ENCODE measurements around the gene CMC2. TPM values are rescaled to one million over a fixed set of nuclear protein-coding genes. Genes with fewer than 3 reads are reported as not detected.

Gene CMC2
- total and polyA plus RNA-seq, 5 donors from 2014 or later = 78.1 to 210 (median 164) TPM

GRCh38 chr16:81008505-81008789 is 1.8 kb upstream of the CMC2 start:
- H3K27ac Mint-ChIP-seq = peak overlapping the region; percentile 97 to 100 (median 99)
- Histone ChIP-seq H3K36me3 (ENCODE audit: control insufficient read depth, insufficient read depth, low read length) (no peaks in the 10 kb centered on the region), H3K9me3 (ENCODE audit: control insufficient read depth in 2 of 2, low read length in 2 of 2) (no peaks in the 10 kb centered on the region), H3K27me3 (ENCODE audit: control insufficient read depth, insufficient read depth, low read length) (no peaks in the 10 kb centered on the region), H3K27ac (ENCODE audit: insufficient read depth, low read length, poor library complexity, severe bottlenecking) (peak overlapping the region; percentile 98), H3K4me3 (ENCODE audit: low read depth, low read length) (peak overlapping the region; percentile 91), H3K4me1 (ENCODE audit: control insufficient read depth, insufficient read depth, low read length, poor library complexity, severe bottlenecking) (peaks cover 28% of the 10 kb centered on the region)
- ATAC-seq (ENCODE audit: low read depth in 2 of 2) (no peak), DNase-seq (no peak)
- peaks cover 7% of the 10 kb centered on the region for H3K27me3 Mint-ChIP-seq
- H3K4me1 Mint-ChIP-seq = peaks cover 12 to 42% (median 17%) of the 10 kb centered on the region in 4 donors
- H3K36me3 Mint-ChIP-seq = peaks cover 6% of the 10 kb centered on the region
- H3K9me3 Mint-ChIP-seq = no peaks in the 10 kb centered on the region
- H3K4me3 Mint-ChIP-seq = peak overlapping the region; percentile 95 to 99 (median 97)

GRCh38 chr16:81006211-81006812 is 373 bp downstream of the CMC2 start:
- H3K27me3 ChIP-seq (ENCODE audit: control insufficient read depth, insufficient read depth, low read length) = no peaks in the 10 kb centered on the region
- Mint-ChIP-seq H3K4me3 (peak overlapping the region; percentile 95 to 99 (median 97)), H3K4me1 (peaks cover 21 to 60% (median 32%) of the 10 kb centered on the region in 4 donors), H3K9me3 (no peaks in the 10 kb centered on the region), H3K27me3 (peaks cover 7% of the 10 kb centered on the region), H3K36me3 (peaks cover 3% of the 10 kb centered on the region), H3K27ac (peak overlapping the region; percentile 97 to 100 (median 99))
- peak overlapping the region; percentile 93 for H3K4me3 ChIP-seq (ENCODE audit: low read depth, low read length)
- peaks cover 37% of the 10 kb centered on the region for H3K4me1 ChIP-seq (ENCODE audit: control insufficient read depth, insufficient read depth, low read length, poor library complexity, severe bottlenecking)
- H3K36me3 ChIP-seq (ENCODE audit: control insufficient read depth, insufficient read depth, low read length) = no peaks in the 10 kb centered on the region
- peak overlapping the region; percentile 98 for H3K27ac ChIP-seq (ENCODE audit: insufficient read depth, low read length, poor library complexity, severe bottlenecking)
- ATAC-seq (ENCODE audit: low read depth in 2 of 2) (peak; percentile 8 to 17), DNase-seq (peak in 2 of 3 donors; percentile 66 to 75)
- H3K9me3 ChIP-seq (ENCODE audit: control insufficient read depth in 2 of 2, low read length in 2 of 2) = no peaks in the 10 kb centered on the region

- no peaks in the 10 kb centered on the region for H3K9me3 ChIP-seq (ENCODE audit: control insufficient read depth in 2 of 2, low read length in 2 of 2)
- peaks cover 7% of the 10 kb centered on the region for H3K27me3 Mint-ChIP-seq
- H3K4me1 Mint-ChIP-seq = peaks cover 22 to 64% (median 32%) of the 10 kb centered on the region in 4 donors
- H3K27me3 ChIP-seq (ENCODE audit: control insufficient read depth, insufficient read depth, low read length) = no peaks in the 10 kb centered on the region
- peak overlapping the region; percentile 95 to 99 (median 97) for H3K4me3 Mint-ChIP-seq
- peaks cover 37% of the 10 kb centered on the region for H3K4me1 ChIP-seq (ENCODE audit: control insufficient read depth, insufficient read depth, low read length, poor library complexity, severe bottlenecking)
- H3K27ac Mint-ChIP-seq = peak overlapping the region; percentile 90 to 100 (median 97)
- peak overlapping the region; percentile 98 for H3K27ac ChIP-seq (ENCODE audit: insufficient read depth, low read length, poor library complexity, severe bottlenecking)
- ATAC-seq (ENCODE audit: low read depth in 2 of 2) (no peak), DNase-seq (peak in 1 of 3 donors; percentile 14)
- H3K36me3 Mint-ChIP-seq = no peaks in the 10 kb centered on the region
- no peaks in the 10 kb centered on the region for H3K9me3 Mint-ChIP-seq
- peak overlapping the region; percentile 93 for H3K4me3 ChIP-seq (ENCODE audit: low read depth, low read length)
- no peaks in the 10 kb centered on the region for H3K36me3 ChIP-seq (ENCODE audit: control insufficient read depth, insufficient read depth, low read length)
Measured at GRCh38 chr16:81005610-81006161, 999 bp downstream of the CMC2 start.

- no peak for ATAC-seq (ENCODE audit: low read depth in 2 of 2)
- peaks cover 27 to 70% (median 38%) of the 10 kb centered on the region in 4 donors for H3K4me1 Mint-ChIP-seq
- Histone ChIP-seq H3K4me3 (ENCODE audit: low read depth, low read length) (peak overlapping the region; percentile 90), H3K4me1 (ENCODE audit: control insufficient read depth, insufficient read depth, low read length, poor library complexity, severe bottlenecking) (peaks cover 37% of the 10 kb centered on the region), H3K9me3 (ENCODE audit: control insufficient read depth in 2 of 2, low read length in 2 of 2) (no peaks in the 10 kb centered on the region), H3K36me3 (ENCODE audit: control insufficient read depth, insufficient read depth, low read length) (no peaks in the 10 kb centered on the region), H3K27ac (ENCODE audit: insufficient read depth, low read length, poor library complexity, severe bottlenecking) (peak overlapping the region; percentile 98), H3K27me3 (ENCODE audit: control insufficient read depth, insufficient read depth, low read length) (no peaks in the 10 kb centered on the region)
- peak overlapping the region; percentile 95 to 99 (median 97) for H3K4me3 Mint-ChIP-seq
- H3K9me3 Mint-ChIP-seq = no peaks in the 10 kb centered on the region
- peak overlapping the region; percentile 65 to 93 (median 93) for H3K27ac Mint-ChIP-seq
- H3K36me3 Mint-ChIP-seq = no peaks in the 10 kb centered on the region
- peaks cover 7% of the 10 kb centered on the region for H3K27me3 Mint-ChIP-seq
- DNase-seq = peak; percentile 26 to 82 (median 76)
Measured at GRCh38 chr16:81004646-81005353, 1.9 kb downstream of the CMC2 start.

GRCh38 chr16:81003610-81004460 is 2.9 kb downstream of the CMC2 start:
- peaks cover 5% of the 10 kb centered on the region for H3K36me3 Mint-ChIP-seq
- Histone ChIP-seq H3K4me3 (ENCODE audit: low read depth, low read length) (peak overlapping the region; percentile 90), H3K4me1 (ENCODE audit: control insufficient read depth, insufficient read depth, low read length, poor library complexity, severe bottlenecking) (peaks cover 37% of the 10 kb centered on the region), H3K36me3 (ENCODE audit: control insufficient read depth, insufficient read depth, low read length) (no peaks in the 10 kb centered on the region), H3K27me3 (ENCODE audit: control insufficient read depth, insufficient read depth, low read length) (no peaks in the 10 kb centered on the region), H3K9me3 (ENCODE audit: control insufficient read depth in 2 of 2, low read length in 2 of 2) (no peaks in the 10 kb centered on the region), H3K27ac (ENCODE audit: insufficient read depth, low read length, poor library complexity, severe bottlenecking) (peak overlapping the region; percentile 98)
- DNase-seq (peak in 2 of 3 donors; percentile 26 to 61), ATAC-seq (ENCODE audit: low read depth in 2 of 2) (no peak)
- H3K4me1 Mint-ChIP-seq = peaks cover 36 to 77% (median 47%) of the 10 kb centered on the region in 4 donors
- H3K27ac Mint-ChIP-seq = peak overlapping the region; percentile 85 to 93 (median 93)
- peaks cover 7% of the 10 kb centered on the region for H3K27me3 Mint-ChIP-seq
- peak overlapping the region; percentile 95 to 99 (median 97) for H3K4me3 Mint-ChIP-seq
- H3K9me3 Mint-ChIP-seq = no peaks in the 10 kb centered on the region

GRCh38 chr16:81003064-81003463 is 3.6 kb downstream of the CMC2 start:
- Mint-ChIP-seq H3K36me3 (peaks cover 5% of the 10 kb centered on the region), H3K27ac (peak overlapping the region; percentile 85 to 93 (median 93)), H3K4me3 (peak overlapping the region; percentile 58 to 99 (median 97)), H3K4me1 (peaks cover 44 to 78% (median 51%) of the 10 kb centered on the region in 4 donors), H3K27me3 (peaks cover 7% of the 10 kb centered on the region), H3K9me3 (no peaks in the 10 kb centered on the region)
- ATAC-seq (ENCODE audit: low read depth in 2 of 2) = no peak
- H3K36me3 ChIP-seq (ENCODE audit: control insufficient read depth, insufficient read depth, low read length) = no peaks in the 10 kb centered on the region
- H3K4me3 ChIP-seq (ENCODE audit: low read depth, low read length) = peak overlapping the region; percentile 90
- H3K27me3 ChIP-seq (ENCODE audit: control insufficient read depth, insufficient read depth, low read length) = no peaks in the 10 kb centered on the region
- H3K27ac ChIP-seq (ENCODE audit: insufficient read depth, low read length, poor library complexity, severe bottlenecking) = peak overlapping the region; percentile 98
- H3K9me3 ChIP-seq (ENCODE audit: control insufficient read depth in 2 of 2, low read length in 2 of 2) = no peaks in the 10 kb centered on the region
- peaks cover 38% of the 10 kb centered on the region for H3K4me1 ChIP-seq (ENCODE audit: control insufficient read depth, insufficient read depth, low read length, poor library complexity, severe bottlenecking)
- no peak for DNase-seq

- H3K4me1 ChIP-seq (ENCODE audit: control insufficient read depth, insufficient read depth, low read length, poor library complexity, severe bottlenecking) = peaks cover 42% of the 10 kb centered on the region
Measured at GRCh38 chr16:81001330-81001729, 5.4 kb downstream of the CMC2 start.

More at GRCh38 chr16:81001330-81001729, 5.4 kb downstream of the CMC2 start:
- H3K9me3 ChIP-seq (ENCODE audit: control insufficient read depth in 2 of 2, low read length in 2 of 2) = no peaks in the 10 kb centered on the region
- ATAC-seq (ENCODE audit: low read depth in 2 of 2) (no peak), DNase-seq (no peak)
- Mint-ChIP-seq H3K4me3 (no peak overlapping the region), H3K36me3 (peaks cover 5% of the 10 kb centered on the region), H3K9me3 (no peaks in the 10 kb centered on the region), H3K27me3 (no peaks in the 10 kb centered on the region), H3K4me1 (peaks cover 44 to 85% (median 61%) of the 10 kb centered on the region in 4 donors), H3K27ac (peak overlapping the region; percentile 52 to 91 (median 63))
- no peaks in the 10 kb centered on the region for H3K27me3 ChIP-seq (ENCODE audit: control insufficient read depth, insufficient read depth, low read length)
- no peak overlapping the region for H3K4me3 ChIP-seq (ENCODE audit: low read depth, low read length)
- no peaks in the 10 kb centered on the region for H3K36me3 ChIP-seq (ENCODE audit: control insufficient read depth, insufficient read depth, low read length)
- no peak overlapping the region for H3K27ac ChIP-seq (ENCODE audit: insufficient read depth, low read length, poor library complexity, severe bottlenecking)

All from CD4-positive, CD25-positive, alpha-beta regulatory T cell (primary cell).